NCI-H446 treated with DMSO at 0.1 percent for 48 hours (cell line): ENCODE results near the gene SQSTM1.
"Not testable (repeated sequence)": the region's sequence is repeated elsewhere in the genome, so short reads cannot be mapped to it uniquely, and the experiment has no call there.

Source experiments
- DNase-seq: peaks from one replicate; lab custom pipeline; 2025; lab: John Stamatoyannopoulos, UW

Gene SQSTM1

GRCh38 chr5:179820483-179821297, at the start of gene SQSTM1:
TSS of gene SQSTM1 (plus strand) at chr5:179820905. CDS start at chr5:179820937, 32 bp downstream.
- DNase-seq, result no peak

- no peak for DNase-seq
Observed at GRCh38 chr5:179771311-179771895, 49.3 kb upstream of the SQSTM1 start.

- DNase-seq, result no peak
Observed at GRCh38 chr5:179772351-179772750, 48.4 kb upstream of the SQSTM1 start.

- DNase-seq, result no peak
Observed at GRCh38 chr5:179773686-179774040, 47.0 kb upstream of the SQSTM1 start.

GRCh38 chr5:179774442-179774841, 46.3 kb upstream of the SQSTM1 start:
- DNase-seq, result no peak

GRCh38 chr5:179776411-179776938, 44.2 kb upstream of the SQSTM1 start:
- DNase-seq, result no peak

- DNase-seq, result no peak
Observed at GRCh38 chr5:179777456-179777855, 43.2 kb upstream of the SQSTM1 start.

GRCh38 chr5:179777909-179778308, 42.8 kb upstream of the SQSTM1 start:
- no peak for DNase-seq

- DNase-seq, result no peak
Observed at GRCh38 chr5:179778591-179778990, 42.1 kb upstream of the SQSTM1 start.

GRCh38 chr5:179779826-179780225, 40.9 kb upstream of the SQSTM1 start:
- no peak for DNase-seq

- DNase-seq, result no peak
Observed at GRCh38 chr5:179780362-179780761, 40.3 kb upstream of the SQSTM1 start.

- DNase-seq, result no peak
Observed at GRCh38 chr5:179781846-179782245, 38.9 kb upstream of the SQSTM1 start.

- no peak for DNase-seq
Observed at GRCh38 chr5:179783128-179783527, 37.6 kb upstream of the SQSTM1 start.

- DNase-seq, result no peak
Observed at GRCh38 chr5:179786861-179787260, 33.8 kb upstream of the SQSTM1 start.

- DNase-seq, result no peak
Observed at GRCh38 chr5:179788193-179788854, 32.4 kb upstream of the SQSTM1 start.

- DNase-seq, result not testable (repeated sequence)
Observed at GRCh38 chr5:179789278-179789677, 31.4 kb upstream of the SQSTM1 start.

GRCh38 chr5:179791881-179792611, 28.7 kb upstream of the SQSTM1 start:
- DNase-seq, result no peak

- no peak for DNase-seq
Observed at GRCh38 chr5:179792612-179793467, 27.9 kb upstream of the SQSTM1 start.

- no peak for DNase-seq
Observed at GRCh38 chr5:179793468-179794139, 27.1 kb upstream of the SQSTM1 start, which contains the start of gene LTC4S. TSS of gene LTC4S (plus strand) at chr5:179793986. CDS start at chr5:179794081, 95 bp downstream.

GRCh38 chr5:179794171-179794570, 26.5 kb upstream of the SQSTM1 start:
- DNase-seq, result no peak

GRCh38 chr5:179794575-179794974, 26.1 kb upstream of the SQSTM1 start:
- DNase-seq, result no peak
